HEK293T (cell line): Measurements from ENCODE around the gene AFF1.

ENCODE experiments used
- BHLHE40 ChIP-seq: fragments of 450-650 bp; IDR thresholded peaks from 2 replicates; pipeline ENCODE4 v1.6.1; 2016; ENCODE audit warnings: mild to moderate bottlenecking, moderate library complexity, borderline replicate concordance
- CTBP1 ChIP-seq: fragments of 450-650 bp; IDR thresholded peaks from 2 replicates; pipeline ENCODE4 v1.6.1; 2016; ENCODE audit warnings: borderline replicate concordance

DNA sequence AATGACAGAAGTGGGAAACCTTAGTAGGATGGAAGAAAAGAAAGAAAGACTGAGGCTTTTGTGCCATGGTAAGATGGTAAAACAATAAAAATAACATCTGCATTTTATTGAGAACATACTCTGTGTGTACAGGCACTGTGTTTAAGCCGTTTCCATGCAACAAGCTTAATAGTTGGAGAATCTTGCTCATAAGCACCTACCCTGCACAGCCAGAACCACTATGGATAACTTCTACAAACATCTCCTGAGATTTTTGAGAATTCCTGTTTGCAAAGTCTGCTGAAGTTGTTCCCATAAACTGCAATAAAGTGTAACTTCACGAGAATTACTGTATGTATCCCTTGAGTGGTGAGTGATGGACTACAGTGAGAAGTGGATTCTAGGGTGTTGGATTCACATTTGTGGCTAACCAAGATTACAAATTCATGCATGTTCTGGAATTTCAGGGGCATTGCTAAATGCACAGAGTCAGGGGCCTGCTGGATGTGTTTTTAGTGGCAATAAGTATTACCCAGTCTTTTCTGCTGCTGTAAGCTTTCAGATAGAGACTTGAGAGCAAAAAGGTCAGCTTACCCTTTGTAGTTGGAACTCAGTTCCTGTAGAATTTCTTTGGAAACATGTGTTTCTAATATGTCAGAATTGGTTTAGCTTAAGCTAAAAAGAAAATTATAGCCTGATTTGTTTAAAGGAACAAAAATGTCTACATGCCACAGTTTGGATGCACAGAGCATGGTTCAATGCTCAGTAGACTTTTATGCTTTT lies 132.5 kb downstream of the AFF1 start:
- TF ChIP-seq BHLHE40 (no peak), CTBP1 (no peak)
